NAMALWA (cell line): ENCODE results near the gene ADAMTS7.
"Not testable (repeated sequence)": the region's sequence is repeated elsewhere in the genome, so short reads cannot be mapped to it uniquely, and the experiment has no call there.

Experiments
- DNase-seq: peaks from one replicate; pipeline ENCODE4 v3.0.0-alpha.2; 2015; ENCODE audit warnings: low spot score

ADAMTS7 gene

GRCh38 chr15:78811124-78811824 is at the start of gene ADAMTS7:
Gene ADAMTS7 (minus strand): TSS chr15:78811464. CDS start chr15:78811220, 244 bp downstream.
- peak; percentile 63 for DNase-seq

- peak; percentile 90 for DNase-seq
Observed at GRCh38 chr15:78859971-78860719, 48.9 kb upstream of the ADAMTS7 start.

- no peak for DNase-seq
Observed at GRCh38 chr15:78855746-78856145, 44.5 kb upstream of the ADAMTS7 start.

- DNase-seq: no peak
Observed at GRCh38 chr15:78854833-78855372, 43.6 kb upstream of the ADAMTS7 start.

GRCh38 chr15:78853500-78853899 is 42.2 kb upstream of the ADAMTS7 start:
- no peak for DNase-seq

GRCh38 chr15:78850941-78851755 is 39.9 kb upstream of the ADAMTS7 start:
- DNase-seq: no peak

GRCh38 chr15:78850352-78850751 is 39.1 kb upstream of the ADAMTS7 start:
- no peak for DNase-seq

- not testable (repeated sequence) for DNase-seq
Observed at GRCh38 chr15:78847387-78847906, 36.2 kb upstream of the ADAMTS7 start.

- DNase-seq: not testable (repeated sequence)
Observed at GRCh38 chr15:78846906-78847305, 35.6 kb upstream of the ADAMTS7 start.

- no peak for DNase-seq
Observed at GRCh38 chr15:78842519-78842918, 31.3 kb upstream of the ADAMTS7 start.

- no peak for DNase-seq
Observed at GRCh38 chr15:78841891-78842290, 30.6 kb upstream of the ADAMTS7 start.

- no peak for DNase-seq
Observed at GRCh38 chr15:78841376-78841706, 30.1 kb upstream of the ADAMTS7 start.

- no peak for DNase-seq
Observed at GRCh38 chr15:78840661-78841375, 29.6 kb upstream of the ADAMTS7 start.

- DNase-seq: not testable (repeated sequence)
Observed at GRCh38 chr15:78839151-78839550, 27.9 kb upstream of the ADAMTS7 start.

- no peak for DNase-seq
Observed at GRCh38 chr15:78838489-78838888, 27.2 kb upstream of the ADAMTS7 start.

GRCh38 chr15:78837543-78837942 is 26.3 kb upstream of the ADAMTS7 start:
- DNase-seq: no peak

- no peak for DNase-seq
Observed at GRCh38 chr15:78837131-78837530, 25.9 kb upstream of the ADAMTS7 start.

- DNase-seq: no peak
Observed at GRCh38 chr15:78836333-78836732, 25.1 kb upstream of the ADAMTS7 start.

GRCh38 chr15:78831229-78832207 is 20.3 kb upstream of the ADAMTS7 start:
- no peak for DNase-seq

GRCh38 chr15:78830514-78831228 is 19.4 kb upstream of the ADAMTS7 start:
- DNase-seq: no peak
